ENCODE results near the gene PRRX1.
A peak's percentile ranks its signal among the peaks of the same experiment; 100 is the strongest.

PRRX1 gene

GRCh38 chr1:170727963-170728362 lies 64.0 kb downstream of the PRRX1 start:
- ATAC-seq = peak; percentile 18
- TF ChIP-seq ZNF565 (CRISPR knock-in tag; conservative IDR thresholded peaks at IDR 0.05; ENCODE audit: low read depth) (no peak), CSDC2 (CRISPR knock-in tag; IDR thresholded peaks at IDR 0.05) (no peak)

GRCh38 chr1:170729225-170730002 lies 65.5 kb downstream of the PRRX1 start:
- ATAC-seq = peak; percentile 17
- TF ChIP-seq RARB (CRISPR knock-in tag; IDR thresholded peaks at IDR 0.05) (0 out of 2 replicates have a peak, but pooled peaks have one; percentile 77), TOX (CRISPR knock-in tag; IDR thresholded peaks at IDR 0.05; ENCODE audit: borderline replicate concordance) (peak; percentile 71), CSRNP3 (CRISPR knock-in tag; IDR thresholded peaks at IDR 0.05) (no peak), ARNTL (CRISPR knock-in tag; IDR thresholded peaks at IDR 0.05; ENCODE audit: borderline replicate concordance, low read depth) (no peak)

- TF ChIP-seq ZC3H10 (CRISPR knock-in tag; IDR thresholded peaks at IDR 0.05) (no peak), ZNF565 (CRISPR knock-in tag; conservative IDR thresholded peaks at IDR 0.05; ENCODE audit: low read depth) (no peak), ZFP3 (CRISPR knock-in tag; IDR thresholded peaks at IDR 0.05) (no peak), TSHZ2 (CRISPR knock-in tag; IDR thresholded peaks at IDR 0.05) (no peak)
- ATAC-seq = peak; percentile 0; the same call in 1 of the 3 replicates
Measured at GRCh38 chr1:170730014-170730413, 66.1 kb downstream of the PRRX1 start.

- TF ChIP-seq ZNF8 (CRISPR knock-in tag; IDR thresholded peaks at IDR 0.05) (no peak), ZC3H10 (CRISPR knock-in tag; IDR thresholded peaks at IDR 0.05) (peak; percentile 48; the same call in 1 of the 2 replicates)
Measured at GRCh38 chr1:170730438-170730837, 66.5 kb downstream of the PRRX1 start.

GRCh38 chr1:170731566-170732251 lies 67.8 kb downstream of the PRRX1 start:
- no peak for TF ChIP-seq ZNF70 (CRISPR knock-in tag; IDR thresholded peaks at IDR 0.05)
- TF ChIP-seq PPARA (CRISPR knock-in tag; IDR thresholded peaks at IDR 0.05; ENCODE audit: borderline replicate concordance) = no peak
- TF ChIP-seq ISL1 (CRISPR knock-in tag; IDR thresholded peaks at IDR 0.05) = no peak
- TF ChIP-seq RARB (CRISPR knock-in tag; IDR thresholded peaks at IDR 0.05) = peak; percentile 60; the same call in 1 of the 2 replicates
- ATAC-seq = peak; percentile 58

More at GRCh38 chr1:170730438-170730837, 66.5 kb downstream of the PRRX1 start:
- ATAC-seq = peak; percentile 11; the same call in 2 of the 3 replicates

GRCh38 chr1:170732252-170732588 lies 68.3 kb downstream of the PRRX1 start:
- TF ChIP-seq TSHZ2 (CRISPR knock-in tag; IDR thresholded peaks at IDR 0.05) (no peak), TOX (CRISPR knock-in tag; IDR thresholded peaks at IDR 0.05; ENCODE audit: borderline replicate concordance) (peak; percentile 67), ZC3H10 (CRISPR knock-in tag; IDR thresholded peaks at IDR 0.05) (peak; percentile 79), ESRRG (CRISPR knock-in tag; IDR thresholded peaks at IDR 0.05) (no peak), BACH2 (CRISPR knock-in tag; IDR thresholded peaks at IDR 0.05; ENCODE audit: borderline replicate concordance) (no peak), POU6F1 (CRISPR knock-in tag; IDR thresholded peaks at IDR 0.05; ENCODE audit: borderline replicate concordance, low read depth) (no peak)
- peak; percentile 66 for ATAC-seq
